VCaP (cell line): ENCODE results near the gene TMEM18.
"Not testable (repeated sequence)": the region's sequence is repeated elsewhere in the genome, so short reads cannot be mapped to it uniquely, and the experiment has no call there.

ENCODE experiments used
- H3K27ac ChIP-seq: fragments of 450-650 bp; 2 replicates; pipeline ENCODE4 v1.5.1; 2017
- TF ChIP-seq, protein P1 (sequence below): fragments of 450-650 bp; conservative IDR thresholded peaks from 2 replicates; pipeline ENCODE4 v1.5.1; 2017; ENCODE audit warnings: mild to moderate bottlenecking, moderate library complexity

TMEM18 gene

DNA sequence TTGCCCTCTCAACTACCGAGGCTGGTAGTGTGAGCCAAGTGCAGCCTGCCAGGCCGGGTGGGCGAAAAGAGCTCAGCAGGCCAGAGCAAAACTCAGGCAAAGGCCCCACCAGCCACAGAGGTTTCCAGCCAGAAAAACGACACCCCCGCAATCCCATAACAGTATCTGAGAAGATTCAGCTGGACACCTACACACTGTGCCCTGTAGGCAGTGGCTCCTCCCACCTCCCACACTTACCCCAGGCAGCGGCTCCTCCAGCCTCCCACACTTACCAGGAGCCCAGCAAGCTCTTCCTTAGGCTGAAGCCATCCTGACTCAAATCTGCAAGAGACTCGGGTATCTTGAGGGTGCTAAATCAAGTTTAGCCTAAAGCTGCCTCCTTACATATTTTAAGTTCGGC, 15.6 kb upstream of the TMEM18 start:
- H3K27ac ChIP-seq, result no peak overlapping the region
- TF ChIP-seq, protein P1, sequence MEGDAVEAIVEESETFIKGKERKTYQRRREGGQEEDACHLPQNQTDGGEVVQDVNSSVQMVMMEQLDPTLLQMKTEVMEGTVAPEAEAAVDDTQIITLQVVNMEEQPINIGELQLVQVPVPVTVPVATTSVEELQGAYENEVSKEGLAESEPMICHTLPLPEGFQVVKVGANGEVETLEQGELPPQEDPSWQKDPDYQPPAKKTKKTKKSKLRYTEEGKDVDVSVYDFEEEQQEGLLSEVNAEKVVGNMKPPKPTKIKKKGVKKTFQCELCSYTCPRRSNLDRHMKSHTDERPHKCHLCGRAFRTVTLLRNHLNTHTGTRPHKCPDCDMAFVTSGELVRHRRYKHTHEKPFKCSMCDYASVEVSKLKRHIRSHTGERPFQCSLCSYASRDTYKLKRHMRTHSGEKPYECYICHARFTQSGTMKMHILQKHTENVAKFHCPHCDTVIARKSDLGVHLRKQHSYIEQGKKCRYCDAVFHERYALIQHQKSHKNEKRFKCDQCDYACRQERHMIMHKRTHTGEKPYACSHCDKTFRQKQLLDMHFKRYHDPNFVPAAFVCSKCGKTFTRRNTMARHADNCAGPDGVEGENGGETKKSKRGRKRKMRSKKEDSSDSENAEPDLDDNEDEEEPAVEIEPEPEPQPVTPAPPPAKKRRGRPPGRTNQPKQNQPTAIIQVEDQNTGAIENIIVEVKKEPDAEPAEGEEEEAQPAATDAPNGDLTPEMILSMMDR, result no peak

DNA sequence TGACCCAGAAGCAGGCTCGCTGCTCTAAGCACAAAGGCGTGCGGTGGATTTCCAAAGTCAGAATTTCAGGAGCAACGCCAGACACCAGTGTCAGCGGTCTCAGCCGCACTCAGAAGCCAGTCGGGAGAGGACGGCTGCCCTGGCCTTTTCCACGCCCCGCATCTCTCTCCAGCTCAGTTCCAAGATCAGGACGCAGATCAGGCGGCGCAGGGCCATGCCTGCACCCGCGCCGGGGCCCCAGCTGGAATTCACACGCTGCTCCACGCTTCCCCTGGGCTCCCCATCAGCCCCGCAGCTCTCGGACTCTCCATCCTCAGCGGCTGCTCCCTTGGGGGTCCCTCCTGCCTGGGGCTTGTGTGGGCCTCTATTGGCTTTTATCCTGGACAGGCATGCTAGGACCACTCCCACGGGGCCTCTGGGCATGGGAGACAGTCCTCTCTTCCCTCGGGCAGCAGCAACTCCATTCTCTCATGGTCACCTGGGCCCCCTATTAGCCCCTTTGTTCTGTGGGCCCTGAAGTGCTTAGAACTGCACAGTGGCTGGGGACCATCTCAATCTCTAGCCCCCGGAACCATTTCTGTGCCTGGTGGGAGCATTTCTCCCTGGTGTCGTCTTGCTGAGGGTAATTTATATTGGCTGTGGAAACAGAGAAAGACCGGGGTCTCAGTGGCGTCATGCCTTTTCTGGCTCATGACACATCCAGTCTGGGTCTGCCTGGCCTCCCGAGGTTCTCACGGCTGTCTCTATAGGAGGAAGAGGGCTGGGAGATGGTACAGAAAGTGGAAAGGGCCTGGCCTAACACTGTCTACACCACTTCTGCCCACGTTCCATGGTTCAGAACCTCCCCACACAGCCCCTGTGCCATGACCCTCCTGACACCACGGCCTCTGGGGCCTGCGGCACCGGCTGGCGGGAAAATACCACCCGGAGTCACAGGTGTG, 14.9 kb upstream of the TMEM18 start:
- TF ChIP-seq, protein P1, result no peak
- no peak overlapping the region for H3K27ac ChIP-seq

DNA sequence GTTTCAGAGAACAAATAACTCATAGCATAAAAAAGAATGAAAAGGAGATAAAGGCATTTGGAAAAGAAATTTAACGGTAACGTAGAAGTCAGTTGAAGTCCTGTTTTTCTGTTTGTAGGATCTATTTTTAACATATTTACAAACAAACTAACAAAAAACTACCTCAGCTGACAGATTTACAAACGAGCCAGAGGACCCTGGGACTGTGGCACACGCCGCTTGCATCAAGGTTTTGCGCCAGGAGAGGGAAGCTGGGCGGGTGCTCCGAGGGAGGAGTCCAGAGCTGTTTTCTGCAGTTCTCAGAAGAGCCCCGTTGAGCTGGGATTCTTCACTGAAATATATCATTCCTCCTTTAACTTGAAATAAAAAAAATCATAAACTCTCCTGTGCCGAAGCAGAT, 13.6 kb upstream of the TMEM18 start:
- H3K27ac ChIP-seq, result no peak overlapping the region
- TF ChIP-seq, protein P1, result no peak

DNA sequence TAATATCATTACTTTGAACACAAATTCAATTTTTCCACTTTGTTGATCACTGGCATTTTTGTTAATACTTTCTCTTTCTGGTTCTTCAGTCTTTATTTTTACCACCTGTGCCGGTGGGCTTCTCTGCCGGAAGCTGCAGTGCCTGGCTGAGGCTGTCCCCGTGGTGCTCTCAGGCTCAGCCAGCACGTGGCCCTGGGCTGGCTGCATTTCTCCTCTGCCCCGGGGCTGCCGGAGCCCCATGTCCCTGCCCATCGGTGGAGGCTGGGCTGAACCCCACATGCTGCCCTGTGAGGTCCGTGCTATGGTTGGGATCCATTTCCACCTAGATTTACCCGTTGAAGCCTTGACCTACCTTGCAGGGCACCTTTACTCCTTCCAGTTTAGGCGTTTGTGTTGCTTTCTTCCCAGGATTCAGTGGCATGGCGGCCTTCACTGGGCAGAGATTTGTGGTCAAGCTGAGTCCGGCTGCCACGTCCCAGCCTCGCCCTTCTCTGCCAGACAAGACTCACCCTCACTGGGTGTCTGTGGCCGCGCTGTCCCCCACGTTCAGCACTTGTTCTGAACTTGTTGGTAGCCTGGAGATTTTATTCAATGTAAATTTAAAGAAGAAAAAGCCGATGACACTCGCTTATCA, 12.8 kb upstream of the TMEM18 start:
- H3K27ac ChIP-seq, result no peak overlapping the region
- TF ChIP-seq, protein P1, result no peak

DNA sequence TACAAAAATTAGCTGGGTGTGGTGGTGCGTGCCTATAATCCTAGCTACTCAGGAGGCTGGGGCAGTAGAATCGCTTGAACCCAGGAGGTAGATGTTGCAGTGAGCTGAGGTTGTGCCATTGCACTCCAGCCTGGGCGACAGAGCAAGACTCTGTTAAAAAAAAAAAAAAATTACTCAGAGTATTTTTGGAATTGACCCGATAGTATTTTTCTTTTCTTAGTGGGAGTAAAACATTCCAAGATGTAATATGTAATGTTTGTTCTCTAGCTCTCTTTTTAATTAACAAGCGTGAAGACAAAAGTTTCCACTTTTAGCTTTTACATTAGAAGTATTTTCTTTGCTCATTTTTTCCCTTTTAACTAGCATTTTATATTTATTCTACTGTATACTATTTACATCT, 12.0 kb upstream of the TMEM18 start:
- TF ChIP-seq, protein P1, result no peak
- H3K27ac ChIP-seq, result no peak overlapping the region

DNA sequence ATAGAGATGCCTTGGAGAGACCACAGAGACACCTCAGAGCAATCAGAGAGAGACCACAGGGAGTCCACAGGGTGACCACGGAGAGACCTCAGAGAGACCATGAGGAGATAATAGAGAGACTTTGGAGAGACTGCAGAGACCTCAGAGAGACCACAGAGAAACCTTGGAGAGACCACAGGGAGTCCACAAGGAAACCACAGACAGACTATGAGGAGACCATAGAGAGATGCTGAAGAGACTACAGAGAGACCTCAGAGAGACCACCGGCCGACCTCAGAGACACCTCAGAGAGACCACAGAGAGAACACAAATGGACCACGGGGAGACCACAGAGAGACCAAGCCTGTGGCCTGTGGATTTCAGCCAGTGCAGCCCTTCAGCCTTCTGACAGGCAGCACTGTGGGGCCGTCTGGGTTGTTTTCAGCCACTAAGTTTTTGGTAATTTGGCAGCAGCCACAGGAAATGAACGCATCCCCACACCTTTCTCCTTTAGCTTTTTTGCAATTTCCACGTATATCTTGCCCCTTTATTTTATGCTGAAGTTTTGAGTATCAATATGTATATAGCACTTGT, 11.4 kb upstream of the TMEM18 start:
- TF ChIP-seq, protein P1, result no peak
- H3K27ac ChIP-seq, result no peak overlapping the region

DNA sequence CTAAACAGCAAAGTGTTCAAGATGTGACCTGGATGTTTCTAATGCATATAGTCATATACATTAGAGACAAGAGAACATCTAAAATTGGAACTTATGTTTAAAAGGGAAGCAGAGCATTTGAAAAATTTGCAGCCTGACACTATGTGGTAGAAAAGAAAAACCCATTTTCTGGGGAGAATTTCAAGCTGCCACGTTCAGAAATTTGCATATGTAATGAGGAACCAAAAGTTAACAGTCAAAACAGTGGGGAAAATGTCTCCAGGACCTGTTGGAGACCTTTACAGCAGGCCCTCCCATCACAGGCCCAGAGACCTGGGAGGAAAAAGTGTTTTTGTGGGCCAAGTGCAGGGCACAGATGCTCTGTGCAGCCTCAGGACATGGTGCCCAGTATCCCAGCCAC, 8.2 kb upstream of the TMEM18 start:
- TF ChIP-seq, protein P1, result no peak

DNA sequence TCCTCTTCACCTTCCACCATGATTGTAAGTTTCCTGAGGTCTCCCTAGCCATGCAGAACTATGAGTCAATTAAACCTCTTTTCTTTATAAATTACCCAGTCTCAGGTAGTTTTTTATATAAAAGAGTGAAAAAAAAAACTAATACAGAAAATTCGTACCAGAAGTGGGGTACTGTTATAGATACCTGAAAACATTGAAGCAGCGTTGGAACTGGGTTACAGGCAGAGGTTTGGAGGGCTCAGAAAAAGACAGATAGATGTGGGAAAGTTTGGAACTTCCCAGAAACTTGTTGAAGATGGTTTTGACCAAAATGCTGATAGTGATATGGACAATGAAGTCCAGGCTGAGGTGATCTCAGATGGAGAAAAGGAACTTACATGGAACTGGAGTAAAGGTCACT, 7.7 kb upstream of the TMEM18 start:
- not testable (repeated sequence) for H3K27ac ChIP-seq

More for the DNA sequence above, 8.2 kb upstream of the TMEM18 start:
- no peak overlapping the region for H3K27ac ChIP-seq
